GM21619 (cell line): ENCODE results near the gene PARVB.

Experiments used
- ATAC-seq: cut with Tn5 transposase; IDR thresholded peaks from one replicate; pipeline ENCODE4 v1.9.1; 2021; ENCODE audit not compliant: unreplicated experiment

The PARVB gene

GRCh38 chr22:44084044-44084772 is 60.1 kb downstream of the PARVB start:
- ATAC-seq: no peak

GRCh38 chr22:44085743-44086270 is 61.7 kb downstream of the PARVB start:
- no peak for ATAC-seq

GRCh38 chr22:44086271-44087088 is 62.4 kb downstream of the PARVB start:
- no peak for ATAC-seq

- ATAC-seq: no peak
Observed at GRCh38 chr22:44087089-44087430, 63.0 kb downstream of the PARVB start.

GRCh38 chr22:44088976-44089570 is 65.0 kb downstream of the PARVB start:
- ATAC-seq: no peak

GRCh38 chr22:44089717-44090570 is 65.8 kb downstream of the PARVB start:
- ATAC-seq: no peak

GRCh38 chr22:44090571-44090905 is 66.4 kb downstream of the PARVB start:
- no peak for ATAC-seq

- no peak for ATAC-seq
Observed at GRCh38 chr22:44091021-44091721, 67.1 kb downstream of the PARVB start.

- no peak for ATAC-seq
Observed at GRCh38 chr22:44091751-44092150, 67.6 kb downstream of the PARVB start.

GRCh38 chr22:44092636-44093220 is 68.6 kb downstream of the PARVB start:
- no peak for ATAC-seq

GRCh38 chr22:44093791-44094190 is 69.7 kb downstream of the PARVB start:
- no peak for ATAC-seq

- ATAC-seq: no peak
Observed at GRCh38 chr22:44094751-44095302, 70.7 kb downstream of the PARVB start.

GRCh38 chr22:44096736-44097135 is 72.6 kb downstream of the PARVB start:
- ATAC-seq: no peak

- no peak for ATAC-seq
Observed at GRCh38 chr22:44097263-44098020, 73.3 kb downstream of the PARVB start.

- ATAC-seq: no peak
Observed at GRCh38 chr22:44098021-44098739, 74.1 kb downstream of the PARVB start.

- no peak for ATAC-seq
Observed at GRCh38 chr22:44098966-44099530, 74.9 kb downstream of the PARVB start.

- no peak for ATAC-seq
Observed at GRCh38 chr22:44099696-44100095, 75.6 kb downstream of the PARVB start.

GRCh38 chr22:44100411-44100810 is 76.3 kb downstream of the PARVB start:
- ATAC-seq: no peak
